PFSK-1 (cell line): ENCODE data around the gene HSFX2.

Experiments used
- FOXP2 ChIP-seq: optimal IDR thresholded peaks from 2 replicates; pipeline ENCODE3; 2011; ENCODE audit warnings: borderline replicate concordance, control low read depth, inconsistent platforms; ENCODE audit not compliant: insufficient read depth; ENCODE audit errors: extremely low read length, extremely low read depth
- POLR2AphosphoS5 ChIP-seq: IDR thresholded peaks from 2 replicates; pipeline ENCODE4 v1.6.1; 2012; ENCODE audit warnings: low read depth, mild to moderate bottlenecking, control low read depth, low read length, moderate library complexity
- SIN3A ChIP-seq: IDR thresholded peaks from 2 replicates; pipeline ENCODE4 v1.6.1; 2012; ENCODE audit warnings: mild to moderate bottlenecking, low read length, moderate library complexity, borderline replicate concordance; ENCODE audit not compliant: insufficient read depth
- TAF1 ChIP-seq: IDR thresholded peaks from 2 replicates; pipeline ENCODE4 v1.6.1; 2012; ENCODE audit warnings: low read length, control low read depth, borderline replicate concordance; ENCODE audit not compliant: insufficient read depth
- TF ChIP-seq, protein P1 (sequence below), 2 experiments: IDR thresholded peaks; 2 replicates each; pipeline versions ENCODE4 v1.6.1 to v1.8.0; 2011 to 2012; ENCODE audit warnings: low read depth in 2 of 2, low read length in 2 of 2, control low read depth in 1 of 2, inconsistent platforms in 1 of 2, mild to moderate bottlenecking in 1 of 2, moderate library complexity in 1 of 2; ENCODE audit not compliant: insufficient read depth in 1 of 2

The HSFX2 gene

DNA sequence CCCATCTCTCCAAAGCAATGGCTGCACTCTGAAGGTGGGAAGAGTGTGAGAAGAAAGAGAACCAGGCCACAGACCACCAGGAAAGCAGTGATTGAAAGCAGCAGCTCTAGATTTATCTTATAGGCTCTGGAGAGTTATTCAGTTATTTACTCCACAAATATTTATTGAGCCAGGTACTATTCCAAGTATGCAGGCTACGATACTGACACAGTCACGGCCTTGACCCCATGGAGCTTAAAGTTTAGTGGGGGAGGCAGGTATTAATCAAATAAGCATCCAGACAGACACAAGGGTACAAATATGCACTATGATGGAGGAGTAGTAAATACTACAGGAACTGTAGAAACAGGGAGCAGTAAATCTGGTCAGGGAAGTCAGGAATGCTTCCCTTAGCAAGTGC lies 33.7 kb upstream of the HSFX2 start:
- no peak for TF ChIP-seq TAF1
- TF ChIP-seq POLR2AphosphoS5 = no peak
- TF ChIP-seq SIN3A = no peak
- TF ChIP-seq, protein P1, sequence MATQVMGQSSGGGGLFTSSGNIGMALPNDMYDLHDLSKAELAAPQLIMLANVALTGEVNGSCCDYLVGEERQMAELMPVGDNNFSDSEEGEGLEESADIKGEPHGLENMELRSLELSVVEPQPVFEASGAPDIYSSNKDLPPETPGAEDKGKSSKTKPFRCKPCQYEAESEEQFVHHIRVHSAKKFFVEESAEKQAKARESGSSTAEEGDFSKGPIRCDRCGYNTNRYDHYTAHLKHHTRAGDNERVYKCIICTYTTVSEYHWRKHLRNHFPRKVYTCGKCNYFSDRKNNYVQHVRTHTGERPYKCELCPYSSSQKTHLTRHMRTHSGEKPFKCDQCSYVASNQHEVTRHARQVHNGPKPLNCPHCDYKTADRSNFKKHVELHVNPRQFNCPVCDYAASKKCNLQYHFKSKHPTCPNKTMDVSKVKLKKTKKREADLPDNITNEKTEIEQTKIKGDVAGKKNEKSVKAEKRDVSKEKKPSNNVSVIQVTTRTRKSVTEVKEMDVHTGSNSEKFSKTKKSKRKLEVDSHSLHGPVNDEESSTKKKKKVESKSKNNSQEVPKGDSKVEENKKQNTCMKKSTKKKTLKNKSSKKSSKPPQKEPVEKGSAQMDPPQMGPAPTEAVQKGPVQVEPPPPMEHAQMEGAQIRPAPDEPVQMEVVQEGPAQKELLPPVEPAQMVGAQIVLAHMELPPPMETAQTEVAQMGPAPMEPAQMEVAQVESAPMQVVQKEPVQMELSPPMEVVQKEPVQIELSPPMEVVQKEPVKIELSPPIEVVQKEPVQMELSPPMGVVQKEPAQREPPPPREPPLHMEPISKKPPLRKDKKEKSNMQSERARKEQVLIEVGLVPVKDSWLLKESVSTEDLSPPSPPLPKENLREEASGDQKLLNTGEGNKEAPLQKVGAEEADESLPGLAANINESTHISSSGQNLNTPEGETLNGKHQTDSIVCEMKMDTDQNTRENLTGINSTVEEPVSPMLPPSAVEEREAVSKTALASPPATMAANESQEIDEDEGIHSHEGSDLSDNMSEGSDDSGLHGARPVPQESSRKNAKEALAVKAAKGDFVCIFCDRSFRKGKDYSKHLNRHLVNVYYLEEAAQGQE (IDR thresholded peaks at IDR 0.05; ENCODE audit: insufficient read depth in 1 of 2, low read depth in 2 of 2, low read length in 2 of 2) = no peak
- TF ChIP-seq FOXP2 = no peak

DNA sequence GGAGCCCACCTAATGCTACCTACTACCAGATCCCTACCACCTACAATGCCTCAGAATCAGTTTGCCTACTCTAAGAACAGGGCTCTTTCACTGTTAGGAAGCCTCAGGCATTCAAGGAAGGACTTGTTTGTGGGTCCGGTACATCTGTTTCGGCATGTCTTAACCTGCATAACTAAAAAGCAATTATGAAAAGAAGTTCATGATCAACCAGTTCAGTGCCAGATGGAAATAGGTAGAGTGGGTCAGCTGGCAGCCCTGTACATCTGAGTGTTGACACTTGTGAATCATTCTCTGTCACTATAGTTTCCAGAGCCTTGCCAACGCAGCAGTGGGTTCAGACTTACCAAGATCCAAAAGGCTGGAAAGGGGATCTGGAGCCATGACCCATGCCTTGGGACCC lies 33.2 kb upstream of the HSFX2 start:
- TF ChIP-seq POLR2AphosphoS5 = no peak
- no peak for TF ChIP-seq TAF1
- TF ChIP-seq, protein P1 (IDR thresholded peaks at IDR 0.05; ENCODE audit: insufficient read depth in 1 of 2, low read depth in 2 of 2, low read length in 2 of 2) = no peak
- TF ChIP-seq FOXP2 = no peak
- no peak for TF ChIP-seq SIN3A

DNA sequence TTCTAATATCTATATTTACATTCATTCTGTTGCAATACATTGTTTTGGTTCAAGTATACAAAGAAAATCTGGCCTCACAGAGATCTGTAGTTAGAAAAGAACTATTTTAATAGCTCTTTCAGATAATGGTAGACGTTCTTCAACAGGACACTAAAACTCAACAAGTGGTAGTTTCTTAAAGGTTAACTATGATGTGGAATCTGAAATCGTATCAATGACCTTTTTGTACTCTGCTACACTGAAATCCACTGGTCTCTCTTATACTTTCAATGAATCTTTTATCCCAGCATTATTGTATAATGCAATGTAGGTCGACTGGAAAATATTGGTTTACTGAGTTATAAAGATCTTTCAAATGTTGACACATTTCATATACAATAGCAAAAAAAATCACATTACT lies 23.8 kb upstream of the HSFX2 start:
- TF ChIP-seq TAF1 (no peak), FOXP2 (no peak), POLR2AphosphoS5 (no peak), SIN3A (no peak)
- TF ChIP-seq, protein P1 (IDR thresholded peaks at IDR 0.05; ENCODE audit: insufficient read depth in 1 of 2, low read depth in 2 of 2, low read length in 2 of 2) = no peak

DNA sequence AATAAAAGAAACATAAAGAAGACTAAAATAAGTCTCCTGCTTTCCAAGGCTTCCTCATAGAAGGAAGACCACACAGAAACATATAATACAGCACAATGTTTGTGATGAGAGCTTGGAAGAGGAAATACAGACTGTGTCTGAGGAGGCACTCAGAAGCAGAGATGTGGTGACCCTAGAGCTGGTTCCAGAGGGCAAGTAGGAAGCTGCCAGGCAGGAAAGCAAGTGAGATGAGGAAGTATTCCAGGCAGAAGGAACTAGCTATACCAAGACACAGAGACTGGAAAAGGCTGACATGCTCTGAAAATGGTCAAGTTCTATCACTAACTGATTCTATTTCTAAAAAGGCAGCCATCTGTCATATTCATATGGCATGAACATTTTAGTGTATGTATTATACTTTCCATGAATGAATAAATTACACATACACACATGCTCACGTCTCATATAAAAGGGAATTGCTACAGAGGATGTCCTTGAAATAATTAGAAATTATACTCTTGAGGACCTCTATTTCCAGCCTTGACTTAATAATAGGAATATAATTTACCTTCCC lies 16.6 kb upstream of the HSFX2 start:
- TF ChIP-seq, protein P1 (IDR thresholded peaks at IDR 0.05; ENCODE audit: insufficient read depth in 1 of 2, low read depth in 2 of 2, low read length in 2 of 2) = no peak
- no peak for TF ChIP-seq POLR2AphosphoS5
- TF ChIP-seq TAF1 = no peak
- TF ChIP-seq SIN3A = no peak
- TF ChIP-seq FOXP2 = no peak

DNA sequence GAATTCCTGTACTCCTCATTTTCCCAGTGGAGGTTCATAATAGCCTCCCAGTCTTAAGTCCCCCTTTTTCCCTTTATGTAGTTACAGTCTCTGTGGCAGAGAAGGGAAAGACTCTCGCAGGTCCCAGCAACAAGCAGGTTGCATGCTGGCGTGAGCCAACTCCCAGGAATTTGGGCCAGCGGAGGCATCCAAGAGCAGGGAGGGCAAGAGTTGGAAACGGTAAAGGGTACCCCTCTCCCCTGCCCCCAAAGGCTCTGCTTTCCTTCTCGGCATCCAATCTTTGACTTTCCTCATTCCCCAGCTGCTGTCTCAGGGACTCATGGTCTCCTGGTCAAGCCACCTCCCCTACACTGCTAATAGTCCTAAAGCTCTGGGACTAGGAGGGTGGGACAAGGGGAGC lies 15.4 kb upstream of the HSFX2 start:
- TF ChIP-seq, protein P1 (IDR thresholded peaks at IDR 0.05; ENCODE audit: insufficient read depth in 1 of 2, low read depth in 2 of 2, low read length in 2 of 2) = no peak
- TF ChIP-seq FOXP2 = no peak
- TF ChIP-seq POLR2AphosphoS5 = no peak
- no peak for TF ChIP-seq SIN3A
- no peak for TF ChIP-seq TAF1
